ENCODE results near the gene ST3GAL2.
"Not testable (repeated sequence)": the region's sequence is repeated elsewhere in the genome, so short reads cannot be mapped to it uniquely, and the experiment has no call there.

The ST3GAL2 gene

DNA sequence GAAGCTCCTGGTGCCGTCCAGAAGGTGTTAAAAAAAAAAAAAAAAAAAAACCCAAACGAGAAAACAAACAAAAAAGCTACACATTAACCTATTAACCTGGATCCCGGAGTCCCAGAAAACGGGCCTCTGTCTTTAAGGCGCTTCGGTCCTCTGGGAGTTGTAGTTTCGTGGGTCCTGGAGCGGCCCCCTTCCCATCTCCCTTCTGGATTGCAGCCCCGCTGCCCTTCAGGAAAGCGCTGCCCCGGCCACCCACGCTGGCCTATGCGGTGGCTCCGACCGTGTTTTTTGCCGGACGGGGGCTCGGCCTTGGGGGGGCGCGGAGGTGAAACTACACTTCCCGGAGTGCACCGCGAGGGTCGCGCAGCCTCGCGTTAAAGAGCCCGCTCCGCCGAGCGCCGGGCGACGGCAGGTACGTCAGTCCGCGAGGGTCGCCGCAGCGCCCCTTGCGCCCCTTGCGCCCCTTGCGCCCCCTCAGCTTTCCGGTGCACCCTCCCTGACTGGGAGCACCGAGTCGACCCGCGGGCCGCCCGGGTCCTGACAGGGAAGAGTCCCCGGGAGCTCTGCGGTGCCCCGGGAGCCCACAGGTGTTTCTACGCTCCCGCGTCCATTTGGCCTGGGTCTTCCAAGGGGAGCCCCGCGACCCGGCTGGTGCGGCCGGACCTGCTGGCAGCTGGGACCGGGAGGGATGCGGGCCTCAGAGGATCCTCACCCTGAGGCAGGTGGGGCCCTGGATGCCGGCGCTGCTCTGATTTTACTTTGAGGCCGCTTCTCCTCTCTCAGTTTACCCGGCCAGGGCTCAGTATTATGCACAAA lies 15.5 kb upstream of the ST3GAL2 start, which contains the start of gene FCSK:
FCSK (plus strand) TSS at position 374 of the 813 bp plus-strand sequence. CDS start 8,596 bp downstream, outside the sequence.
- H3K4me3 ChIP-seq (ENCODE audit: low read length) = peak within 1 kb of the TSS; percentile 81
- TF ChIP-seq, protein P1, sequence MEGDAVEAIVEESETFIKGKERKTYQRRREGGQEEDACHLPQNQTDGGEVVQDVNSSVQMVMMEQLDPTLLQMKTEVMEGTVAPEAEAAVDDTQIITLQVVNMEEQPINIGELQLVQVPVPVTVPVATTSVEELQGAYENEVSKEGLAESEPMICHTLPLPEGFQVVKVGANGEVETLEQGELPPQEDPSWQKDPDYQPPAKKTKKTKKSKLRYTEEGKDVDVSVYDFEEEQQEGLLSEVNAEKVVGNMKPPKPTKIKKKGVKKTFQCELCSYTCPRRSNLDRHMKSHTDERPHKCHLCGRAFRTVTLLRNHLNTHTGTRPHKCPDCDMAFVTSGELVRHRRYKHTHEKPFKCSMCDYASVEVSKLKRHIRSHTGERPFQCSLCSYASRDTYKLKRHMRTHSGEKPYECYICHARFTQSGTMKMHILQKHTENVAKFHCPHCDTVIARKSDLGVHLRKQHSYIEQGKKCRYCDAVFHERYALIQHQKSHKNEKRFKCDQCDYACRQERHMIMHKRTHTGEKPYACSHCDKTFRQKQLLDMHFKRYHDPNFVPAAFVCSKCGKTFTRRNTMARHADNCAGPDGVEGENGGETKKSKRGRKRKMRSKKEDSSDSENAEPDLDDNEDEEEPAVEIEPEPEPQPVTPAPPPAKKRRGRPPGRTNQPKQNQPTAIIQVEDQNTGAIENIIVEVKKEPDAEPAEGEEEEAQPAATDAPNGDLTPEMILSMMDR (conservative IDR thresholded peaks at IDR 0.05; ENCODE audit: low read length) = no peak
- peak; percentile 45 for DNase-seq (ENCODE audit: low read depth)

DNA sequence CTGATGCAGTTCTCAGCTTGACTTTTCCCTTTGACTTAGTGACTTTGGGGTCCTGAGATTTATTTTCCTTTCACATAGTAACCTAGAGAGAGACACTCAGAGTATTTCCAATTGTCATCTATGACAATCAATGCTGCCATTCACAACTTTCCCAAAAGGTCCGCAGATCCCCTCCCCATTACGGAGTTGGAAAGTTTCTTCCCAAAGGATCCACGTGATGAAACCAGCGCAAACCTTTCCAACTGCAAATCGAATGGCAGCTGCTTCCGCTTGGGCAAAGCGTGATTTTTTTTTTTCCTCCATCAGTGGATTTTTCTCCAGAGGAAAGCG lies 15.0 kb upstream of the ST3GAL2 start:
- TF ChIP-seq, protein P1 (conservative IDR thresholded peaks at IDR 0.05; ENCODE audit: low read length) = no peak
- peak; percentile 30 for DNase-seq (ENCODE audit: low read depth)
- peak overlapping the region; percentile 81 for H3K4me3 ChIP-seq (ENCODE audit: low read length)

DNA sequence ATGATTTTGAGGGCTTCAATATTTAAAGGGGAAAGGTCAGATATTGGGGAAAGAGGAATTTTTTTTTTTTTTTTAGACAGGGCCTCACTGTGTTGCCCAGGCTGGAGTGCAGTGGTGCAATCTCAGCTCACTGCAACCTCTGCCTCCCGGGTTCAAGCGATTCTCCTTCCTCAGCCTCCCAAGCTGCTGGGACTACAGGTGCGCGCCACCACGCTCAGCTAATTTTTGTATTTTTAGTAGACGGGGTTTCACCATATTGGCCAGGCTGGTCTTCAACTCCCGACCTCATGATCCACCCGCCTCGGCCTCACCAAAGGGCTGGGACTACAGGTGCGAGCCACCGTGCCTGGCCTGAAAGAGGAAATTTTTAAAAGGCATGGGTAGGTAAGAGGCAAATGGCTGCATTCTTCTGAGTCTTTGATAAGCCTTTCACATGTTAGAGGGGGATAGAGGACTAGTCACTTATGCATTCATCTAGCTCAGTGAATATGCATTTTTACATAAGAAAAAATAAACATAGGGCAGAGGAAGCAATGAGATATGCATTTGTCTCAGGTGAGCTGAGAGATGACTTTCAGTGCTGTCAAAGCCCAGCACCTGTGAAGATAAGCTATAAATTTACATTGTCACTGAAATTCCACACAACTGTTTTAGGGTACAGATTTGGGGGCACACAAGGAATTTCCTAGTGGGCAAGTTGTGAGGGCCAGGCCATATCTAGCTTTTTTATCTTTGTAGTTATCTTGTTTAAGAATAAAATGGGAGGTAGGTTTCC lies 14.4 kb upstream of the ST3GAL2 start:
- H3K4me3 ChIP-seq (ENCODE audit: low read length) = peak overlapping the region; percentile 81
- no peak for DNase-seq (ENCODE audit: low read depth)
- TF ChIP-seq, protein P1 (conservative IDR thresholded peaks at IDR 0.05; ENCODE audit: low read length) = no peak

DNA sequence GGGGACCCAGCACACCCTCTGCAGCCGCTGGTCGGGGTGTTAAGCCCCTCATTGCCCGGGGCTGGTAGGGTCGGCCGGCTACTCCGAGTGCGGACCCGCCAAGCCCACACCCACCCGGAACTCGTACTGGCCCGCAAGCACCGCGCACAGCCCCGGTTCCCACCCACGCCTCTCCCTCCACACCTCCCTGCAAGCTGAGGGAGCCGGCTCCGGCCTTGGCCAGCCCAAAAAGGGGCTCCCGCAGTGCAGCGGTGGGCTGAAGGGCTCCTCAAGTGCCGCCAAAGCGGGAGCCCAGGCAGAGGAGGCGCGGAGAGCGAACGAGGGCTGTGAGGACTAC lies 12.1 kb upstream of the ST3GAL2 start:
- not testable (repeated sequence) for DNase-seq (ENCODE audit: low read depth); H3K4me3 ChIP-seq (ENCODE audit: low read length)

DNA sequence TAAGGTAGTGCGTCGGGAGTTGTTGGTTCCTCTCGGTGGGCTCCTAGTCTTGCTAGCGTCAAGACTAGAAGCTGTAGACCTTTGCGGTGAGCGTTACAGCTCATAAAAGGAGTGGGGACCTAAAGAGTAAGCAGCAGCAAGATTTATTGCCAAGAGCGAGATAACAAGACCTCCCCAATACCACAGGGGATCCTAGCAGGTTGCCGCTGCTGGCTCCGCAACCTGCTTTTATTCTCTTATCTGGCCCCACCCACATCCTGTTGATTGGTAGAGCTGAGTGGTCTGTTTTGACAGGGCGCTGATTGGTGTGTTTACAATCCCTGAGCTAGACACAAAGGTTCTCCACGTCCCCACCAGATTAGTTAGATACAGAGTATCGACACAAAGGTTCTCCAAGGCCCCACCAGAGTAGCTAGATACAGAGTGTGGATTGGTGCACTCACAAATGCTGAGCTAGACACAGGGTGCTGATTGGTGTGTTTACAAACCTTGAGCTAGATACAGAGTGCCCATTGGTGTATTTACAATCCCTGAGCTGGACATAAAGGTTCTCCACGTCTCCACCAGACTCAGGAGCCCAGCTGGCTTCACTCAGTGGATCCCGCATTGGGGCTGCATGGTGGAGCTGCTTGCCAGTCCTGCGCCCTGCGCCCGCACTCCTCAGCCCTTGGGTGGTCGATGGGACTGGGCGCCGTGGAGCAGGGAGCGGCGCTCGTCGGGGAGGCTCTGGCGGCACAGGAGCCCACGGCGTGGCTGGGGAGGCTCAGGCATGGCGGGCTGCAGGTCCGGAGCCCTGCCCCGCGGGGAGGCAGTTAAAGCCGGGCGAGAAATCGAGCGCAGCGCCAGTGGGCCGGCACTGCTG lies 11.5 kb upstream of the ST3GAL2 start:
- DNase-seq (ENCODE audit: low read depth) = not testable (repeated sequence)

DNA sequence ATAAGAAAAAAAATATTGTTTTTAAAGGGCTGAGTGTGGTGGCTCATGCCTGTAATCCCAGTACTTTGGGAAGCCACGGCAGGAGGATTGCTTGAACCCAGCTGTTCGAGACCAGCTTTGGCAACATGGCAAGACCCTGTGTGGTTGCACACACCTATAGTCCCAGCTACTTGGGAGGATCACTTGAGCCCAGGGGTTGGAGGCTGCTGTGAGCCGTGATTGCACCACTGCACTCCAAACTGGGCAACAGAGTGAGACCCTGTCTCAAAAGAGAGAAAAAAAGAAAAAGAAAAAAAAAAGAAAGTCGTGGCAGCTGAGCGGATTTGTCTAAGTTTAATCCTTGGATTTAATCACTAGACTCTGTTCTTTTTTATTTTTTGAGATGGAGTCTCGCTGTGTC lies 9.2 kb upstream of the ST3GAL2 start:
- no peak overlapping the region for H3K4me3 ChIP-seq (ENCODE audit: low read length)
- DNase-seq (ENCODE audit: low read depth) = no peak
- TF ChIP-seq, protein P1 (conservative IDR thresholded peaks at IDR 0.05; ENCODE audit: low read length) = no peak

More for the DNA sequence above, 11.5 kb upstream of the ST3GAL2 start:
- not testable (repeated sequence) for H3K4me3 ChIP-seq (ENCODE audit: low read length)

DNA sequence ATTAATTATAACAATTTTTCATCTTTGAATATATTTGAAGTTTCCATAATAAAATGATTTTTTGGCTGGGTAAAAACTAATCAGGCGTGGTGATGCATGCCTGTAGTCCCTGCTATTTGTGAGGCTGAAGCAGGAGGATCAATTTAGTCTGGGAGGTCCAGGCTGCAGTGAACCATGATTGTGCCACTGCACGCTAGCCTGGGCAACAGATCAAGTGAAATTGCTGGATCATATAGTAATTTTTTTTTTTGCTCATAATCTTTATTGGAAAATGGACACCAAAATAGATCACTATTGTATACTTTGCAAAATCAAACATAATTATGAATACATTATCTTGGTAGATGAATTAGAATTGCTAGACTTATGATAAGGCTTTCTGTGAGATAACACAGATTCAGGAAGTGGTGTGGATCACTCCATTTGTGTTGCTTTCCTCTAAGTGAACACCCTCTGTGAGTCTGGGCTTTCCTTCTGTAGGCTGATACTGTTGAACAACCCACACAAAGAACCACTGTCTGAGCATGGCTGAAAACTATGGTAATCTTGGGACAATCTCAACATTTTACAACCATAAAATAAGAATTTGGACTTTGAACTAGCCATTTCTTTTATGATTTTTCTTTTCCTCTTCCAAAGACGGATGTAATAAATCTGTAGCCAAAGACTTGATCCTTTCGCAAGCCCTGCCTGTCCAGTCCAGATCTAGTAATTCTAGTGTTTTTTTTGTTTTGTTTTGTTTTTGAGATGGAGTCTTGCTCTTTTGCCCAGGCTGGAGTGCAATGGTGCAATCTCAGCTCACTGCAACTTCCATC lies 5.6 kb upstream of the ST3GAL2 start:
- H3K4me3 ChIP-seq (ENCODE audit: low read length) = no peak overlapping the region
- TF ChIP-seq, protein P1 (conservative IDR thresholded peaks at IDR 0.05; ENCODE audit: low read length) = no peak
- DNase-seq (ENCODE audit: low read depth) = peak; percentile 53

Measured in AG10803 (cell line).